HCT116 (cell line): Measurements from ENCODE around the gene TANC1. TPM values are rescaled to one million over a fixed set of nuclear protein-coding genes. Genes with fewer than 3 reads are reported as not detected.

Source experiments
- ATAC-seq: fragments of 200-7000 bp; cut with Tn5 transposase; 2 replicates; pipeline ENCODE4 v1.9.1; 2020; ENCODE audit warnings: mild to moderate bottlenecking, moderate library complexity
- BruUV-seq: library from RNA; stranded (reverse); fragments of 400-500 nt; replicated peaks from 2 replicates; lab custom pipeline; 2021; lab: Mats Ljungman, UMichigan
- CTCF ChIA-PET: fragments of 300-600 bp; sonication (Branson Sonifier 250); formaldehyde crosslinking; loops from one replicate; lab custom pipeline; 2021; ENCODE audit warnings: antibody characterized with exemption; lab: Charles Lee
- POLR2A ChIA-PET: fragments of 300-600, 350-600 bp; sonication (Branson Sonifier 250); formaldehyde crosslinking; loops from one replicate; lab custom pipeline; 2021; ENCODE audit warnings: antibody characterized with exemption; lab: Charles Lee
- RAD21 ChIA-PET, 2 experiments: fragments of 300-600 bp; sonication (Branson Sonifier 250); formaldehyde crosslinking; loops; one replicate each; lab custom pipeline; 2023; ENCODE audit warnings: low total read pairs in 2 of 2; ENCODE audit not compliant: uncharacterized antibody in 2 of 2, unreplicated experiment in 2 of 2, low non-redundant PET in 1 of 2; lab: Charles Lee
- DNase-seq: peaks from one replicate; pipeline ENCODE4 v3.0.0-alpha.2; 2010; ENCODE audit warnings: low read depth, low spot score
- H2AFZ ChIP-seq: fragments of 200-600 bp; shearing (Covaris generic), sonication (generic); 2 replicates; pipeline ENCODE4 v1.6.1; 2017; ENCODE audit warnings: low read depth, mixed run types, mixed read lengths, antibody characterized with exemption, low read length; ENCODE audit not compliant: poor library complexity, severe bottlenecking
- H3K27ac ChIP-seq: 2 replicates; pipeline ENCODE4 v1.5.1; 2012; ENCODE audit warnings: low read depth, low read length
- H3K27me3 ChIP-seq: fragments of 200-600 bp; sonication (generic); 2 replicates; pipeline ENCODE4 v1.6.1; 2016; ENCODE audit warnings: mixed run types, low read length, mixed read lengths; ENCODE audit not compliant: insufficient read depth
- H3K36me3 ChIP-seq, 2 experiments: fragments of 200-500 bp in 1 of 2; fragments of 200-600 bp in 1 of 2; sonication (Bioruptor generic) in 1 of 2; sonication (generic) in 1 of 2; 2 replicates each; pipeline versions ENCODE4 v1.5.1 to v1.6.1; 2014 to 2016; ENCODE audit warnings: low read length in 2 of 2, inconsistent platforms in 1 of 2, mixed read lengths in 1 of 2, mixed run types in 1 of 2; ENCODE audit not compliant: insufficient read depth in 2 of 2, control insufficient read depth in 1 of 2
- H3K4me1 ChIP-seq, 2 experiments: fragments of 200-600 bp in 1 of 2; sonication (generic) in 1 of 2; 2 replicates each; pipeline versions ENCODE4 v1.5.1 to v1.6.1; 2012 to 2017; ENCODE audit warnings: low read length in 2 of 2, inconsistent platforms in 1 of 2, mild to moderate bottlenecking in 1 of 2, mixed read lengths in 1 of 2, mixed run types in 1 of 2, moderate library complexity in 1 of 2; ENCODE audit not compliant: insufficient read depth in 2 of 2, control insufficient read depth in 1 of 2
- H3K4me2 ChIP-seq: fragments of 200-600 bp; sonication (generic); 2 replicates; pipeline ENCODE4 v1.6.1; 2017; ENCODE audit warnings: mixed run types, low read length, mixed read lengths
- H3K4me3 ChIP-seq, 2 experiments: fragments of 200-600 bp in 1 of 2; sonication (generic) in 1 of 2; replicated peaks in 1 of 2; 2 replicates each; pipeline ENCODE4 v1.5.1; 2011 to 2016; ENCODE audit warnings: low read length in 2 of 2, control low read depth in 1 of 2, low read depth in 1 of 2, mild to moderate bottlenecking in 1 of 2, mixed read lengths in 1 of 2, mixed run types in 1 of 2
- H3K79me2 ChIP-seq: fragments of 200-600 bp; sonication (generic); 2 replicates; pipeline ENCODE4 v1.6.1; 2017; ENCODE audit warnings: mild to moderate bottlenecking, mixed run types, low read length, moderate library complexity, mixed read lengths; ENCODE audit not compliant: insufficient read depth
- H3K9ac ChIP-seq: fragments of 200-600 bp; sonication (generic); 2 replicates; pipeline ENCODE4 v1.6.1; 2016; ENCODE audit warnings: low read length, mixed read lengths
- H3K9me2 ChIP-seq: fragments of 200-600 bp; sonication (generic), shearing (Covaris generic); 2 replicates; pipeline ENCODE4 v1.6.1; 2017; ENCODE audit warnings: mixed run types, mild to moderate bottlenecking, moderate library complexity; ENCODE audit not compliant: insufficient read depth
- H3K9me3 ChIP-seq, 2 experiments: fragments of 200-500 bp in 1 of 2; fragments of 200-600 bp in 1 of 2; sonication (Bioruptor generic) in 1 of 2; sonication (generic) in 1 of 2; 2 replicates each; pipeline ENCODE4 v1.6.1; 2014 to 2017; ENCODE audit warnings: low read length in 2 of 2, mixed read lengths in 2 of 2, inconsistent platforms in 1 of 2, low read depth in 1 of 2, mild to moderate bottlenecking in 1 of 2, mixed run types in 1 of 2, moderate library complexity in 1 of 2; ENCODE audit not compliant: control insufficient read depth in 1 of 2, insufficient read depth in 1 of 2
- H4K20me1 ChIP-seq: fragments of 200-600 bp; sonication (generic), shearing (Covaris generic); 2 replicates; pipeline ENCODE4 v1.6.1; 2017; ENCODE audit warnings: mixed run types, mild to moderate bottlenecking, moderate library complexity; ENCODE audit not compliant: insufficient read depth
- CEBPB ChIP-seq: IDR thresholded peaks from 2 replicates; pipeline ENCODE4 v1.6.1; 2012; ENCODE audit warnings: low read depth
- CTCF ChIP-seq, 3 experiments: fragments of 200-600 bp in 1 of 3; sonication (generic) in 1 of 3; IDR thresholded peaks in 2 of 3; conservative IDR thresholded peaks in 1 of 3; 2 replicates each; pipeline ENCODE4 v1.5.1; 2012 to 2017; ENCODE audit warnings: low read depth in 2 of 3, low read length in 2 of 3, antibody characterized with exemption in 1 of 3, borderline replicate concordance in 1 of 3, control low read depth in 1 of 3, mild to moderate bottlenecking in 1 of 3, mixed read lengths in 1 of 3, mixed run types in 1 of 3, moderate library complexity in 1 of 3; ENCODE audit not compliant: insufficient read depth in 1 of 3
- EGR1 ChIP-seq: IDR thresholded peaks from 2 replicates; pipeline ENCODE4 v1.6.1; 2012; ENCODE audit warnings: low read depth
- EZH2 ChIP-seq: fragments of 200-600 bp; sonication (generic); IDR thresholded peaks from 2 replicates; pipeline ENCODE4 v1.6.1; 2017; ENCODE audit warnings: antibody characterized with exemption, mixed run types
- EZH2phosphoT487 ChIP-seq: fragments of 200-600 bp; IDR thresholded peaks from 2 replicates; pipeline ENCODE4 v1.6.1; 2018; ENCODE audit warnings: antibody characterized with exemption, borderline replicate concordance
- FOSL1 ChIP-seq: IDR thresholded peaks from 2 replicates; pipeline ENCODE4 v1.6.1; 2012; ENCODE audit warnings: low read depth
- MAX ChIP-seq: IDR thresholded peaks from 2 replicates; pipeline ENCODE4 v1.6.1; 2012
- POLR2A ChIP-seq: IDR thresholded peaks from 2 replicates; pipeline ENCODE4 v1.7.0; 2011; ENCODE audit warnings: borderline replicate concordance; ENCODE audit not compliant: insufficient read depth, insufficient read length; ENCODE audit errors: extremely low read depth
- POLR2AphosphoS5 ChIP-seq: IDR thresholded peaks from 2 replicates; pipeline ENCODE4 v1.6.1; 2011; ENCODE audit warnings: mild to moderate bottlenecking, low read depth, low read length, moderate library complexity
- RAD21 ChIP-seq: IDR thresholded peaks from 2 replicates; pipeline ENCODE4 v1.6.1; 2012; ENCODE audit warnings: low read depth, mild to moderate bottlenecking
- REST ChIP-seq: IDR thresholded peaks from 2 replicates; pipeline ENCODE4 v1.6.1; 2012; ENCODE audit warnings: low read depth
- SIN3A ChIP-seq: IDR thresholded peaks from 2 replicates; pipeline ENCODE4 v1.6.1; 2012; ENCODE audit warnings: low read depth
- SRF ChIP-seq: IDR thresholded peaks from 2 replicates; pipeline ENCODE4 v1.6.1; 2012; ENCODE audit warnings: low read depth
- TCF7L2 ChIP-seq: IDR thresholded peaks from 2 replicates; pipeline ENCODE4 v1.7.0; 2011; ENCODE audit warnings: borderline replicate concordance, inconsistent platforms; ENCODE audit not compliant: insufficient read depth, insufficient read length; ENCODE audit errors: extremely low read depth
- YY1 ChIP-seq: IDR thresholded peaks from 2 replicates; pipeline ENCODE4 v1.6.1; 2011; ENCODE audit warnings: low read length, low read depth, moderate library complexity, mild to moderate bottlenecking; ENCODE audit not compliant: insufficient replicate concordance; ENCODE audit errors: extremely low read depth
- ZBTB33 ChIP-seq: IDR thresholded peaks from 2 replicates; pipeline ENCODE4 v1.6.1; 2011; ENCODE audit warnings: mild to moderate bottlenecking, low read length, moderate library complexity; ENCODE audit not compliant: insufficient replicate concordance; ENCODE audit errors: extremely low read depth
- ZFX ChIP-seq: fragments of 450-650 bp; IDR thresholded peaks from 2 replicates; pipeline ENCODE4 v1.6.1; 2017
- intact Hi-C: fragments of 100-400 bp; cut with micrococcal nuclease; formaldehyde crosslinking; loops from 2 replicates; pipeline ENCODE4 v1.10.0; 2022
- total RNA-seq: library from RNA; stranded (reverse); gene quantifications from one replicate; pipeline ENCODE4 v1.2.1, GENCODE V29; 2021; ENCODE audit not compliant: unreplicated experiment

TANC1 gene
- total RNA-seq, 1 experiment from 2014 or later = 15.1 TPM

- RAD21 ChIA-PET = no interaction called here
- TF ChIP-seq ZFX (no peak), YY1 (no peak), POLR2A (no peak), ZBTB33 (no peak), CTCF (IDR thresholded peaks at IDR 0.05 in 2 of 3, conservative IDR thresholded peaks at IDR 0.05 in 1 of 3; ENCODE audit: borderline replicate concordance in 1 of 3, insufficient read depth in 1 of 3, low read depth in 2 of 3, low read length in 2 of 3) (no peak), EZH2 (no peak), SRF (no peak), CEBPB (no peak), MAX (no peak), REST (no peak), POLR2AphosphoS5 (no peak), EZH2phosphoT487 (no peak), EGR1 (no peak), RAD21 (no peak), SIN3A (no peak), TCF7L2 (no peak), FOSL1 (no peak)
- TF ChIP-seq, all 23 proteins: peak for 0
- ChIA-PET CTCF (no interaction called here), POLR2A (no interaction called here)
- H3K4me1 ChIP-seq = no peaks in the 10 kb centered on the region
- H4K20me1 ChIP-seq = no peaks in the 10 kb centered on the region
- no peaks in the 10 kb centered on the region for H3K9me3 ChIP-seq
- no peaks in the 10 kb centered on the region for H3K27me3 ChIP-seq
- H3K4me3 ChIP-seq = no peak overlapping the region
- no peaks in the 10 kb centered on the region for H3K36me3 ChIP-seq
- H3K9ac ChIP-seq = no peak overlapping the region
- BruUV-seq = no TSS peak
- no peak overlapping the region for H3K27ac ChIP-seq
- H3K79me2 ChIP-seq = no peaks in the 10 kb centered on the region
- no peak for ATAC-seq
- no peaks in the 10 kb centered on the region for H3K9me2 ChIP-seq
- no peak overlapping the region for H2AFZ ChIP-seq
- no peak for DNase-seq
- no peak overlapping the region for H3K4me2 ChIP-seq
- intact Hi-C loops = no loop called here
Observed at GRCh38 chr2:159165048-159165447, 196.6 kb downstream of the TANC1 start.
